OCI-LY3 (cell line): Measurements from ENCODE around the gene ELF5.

Experiments used
- H2AFZ ChIP-seq: fragments of 200-600, 300-600 bp; shearing (Covaris generic); 2 replicates; pipeline ENCODE4 v1.6.0; 2014; ENCODE audit warnings: antibody characterized with exemption, low read depth, low read length
- H3K27ac ChIP-seq: fragments of 200-600, 300-600 bp; sonication (generic); 2 replicates; pipeline ENCODE4 v1.5.1; 2014; ENCODE audit warnings: mild to moderate bottlenecking, low read length, moderate library complexity, mixed read lengths
- H3K27me3 ChIP-seq: fragments of 200-600, 300-600 bp; sonication (generic); 2 replicates; pipeline ENCODE4 v1.6.1; 2014; ENCODE audit warnings: low read depth, low read length, mixed read lengths
- H3K36me3 ChIP-seq: fragments of 200-600, 300-600 bp; sonication (generic); replicated peaks from 2 replicates; pipeline ENCODE3; 2014; ENCODE audit warnings: low read depth, low read length, mixed read lengths
- H3K4me1 ChIP-seq: fragments of 300-600, 200-600 bp; sonication (generic); 2 replicates; pipeline ENCODE4 v1.6.1; 2014; ENCODE audit warnings: low read length, mixed read lengths
- H3K4me2 ChIP-seq: fragments of 200-600, 300-600 bp; sonication (generic); 2 replicates; pipeline ENCODE4 v1.6.1; 2014; ENCODE audit warnings: low read length, mixed read lengths
- H3K4me3 ChIP-seq: fragments of 300-600, 200-600 bp; sonication (generic); 2 replicates; pipeline ENCODE4 v1.5.1; 2014; ENCODE audit warnings: antibody characterized with exemption, mild to moderate bottlenecking, low read length, moderate library complexity
- H3K79me2 ChIP-seq: fragments of 300-600, 200-600 bp; shearing (Covaris generic); 2 replicates; pipeline ENCODE4 v1.6.1; 2014; ENCODE audit warnings: mild to moderate bottlenecking, low read length, mixed read lengths
- H3K9ac ChIP-seq: fragments of 300-600, 200-600 bp; shearing (Covaris generic); 2 replicates; pipeline ENCODE4 v1.6.0; 2014; ENCODE audit warnings: mild to moderate bottlenecking, low read length, moderate library complexity
- H3K9me3 ChIP-seq: fragments of 200-600, 300-600 bp; shearing (Covaris generic); 2 replicates; pipeline ENCODE4 v1.6.1; 2014; ENCODE audit warnings: low read length, mixed read lengths; ENCODE audit not compliant: insufficient read depth
- H4K20me1 ChIP-seq: fragments of 200-600, 300-600 bp; sonication (generic); 2 replicates; pipeline ENCODE4 v1.6.1; 2016; ENCODE audit warnings: low read length, mixed read lengths; ENCODE audit not compliant: insufficient read depth
- CTCF ChIP-seq: fragments of 200-600, 300-600 bp; sonication (generic); IDR thresholded peaks from 2 replicates; pipeline ENCODE4 v1.5.1; 2014; ENCODE audit warnings: antibody characterized with exemption, low read length, low read depth
- EZH2phosphoT487 ChIP-seq: fragments of 200-600 bp; shearing (Covaris generic); IDR thresholded peaks from 2 replicates; pipeline ENCODE4 v1.6.1; 2018; ENCODE audit warnings: antibody characterized with exemption, mixed run types, low read depth

Gene ELF5

DNA sequence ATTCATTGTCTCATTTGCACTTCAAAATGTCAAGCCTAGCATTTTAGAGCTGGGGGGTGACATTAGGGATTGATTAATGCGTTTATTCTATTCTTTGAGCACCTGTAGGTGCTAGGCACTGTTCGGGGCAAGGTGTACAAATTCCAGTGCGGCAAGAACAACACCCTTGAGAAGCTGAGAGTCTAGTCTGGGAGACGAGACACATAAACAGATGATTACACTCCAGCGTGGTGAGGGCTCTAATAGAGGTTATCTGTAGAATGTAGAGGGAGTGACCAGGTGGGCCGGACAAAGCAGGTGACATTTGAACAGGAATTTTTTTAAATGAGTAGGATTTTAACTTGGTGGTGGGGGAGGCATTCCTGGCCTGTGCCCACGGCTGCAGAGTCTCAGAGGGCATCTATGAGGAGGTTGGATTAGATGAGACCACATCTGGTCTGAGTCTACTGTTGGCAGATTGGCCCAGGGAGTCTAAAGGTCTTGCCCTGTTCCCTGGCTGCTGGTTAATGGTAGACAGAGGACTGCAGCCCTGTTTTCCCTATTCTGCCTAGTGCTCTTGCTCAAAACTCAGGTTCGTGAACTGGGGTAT lies 73.9 kb downstream of the ELF5 start:
- peak overlapping the region; percentile 77 for H3K9ac ChIP-seq
- peaks cover 21% of the 10 kb centered on the region for H3K79me2 ChIP-seq
- peaks cover 4% of the 10 kb centered on the region; the same call in 1 of the 2 replicates for H4K20me1 ChIP-seq
- H3K9me3 ChIP-seq = no peaks in the 10 kb centered on the region
- H3K4me3 ChIP-seq = peak overlapping the region; percentile 91
- peak overlapping the region; percentile 97 for H3K4me2 ChIP-seq
- H3K27me3 ChIP-seq = no peaks in the 10 kb centered on the region
- TF ChIP-seq EZH2phosphoT487 (no peak), CTCF (no peak)
- peak overlapping the region; percentile 73 for H3K27ac ChIP-seq
- peaks cover 9% of the 10 kb centered on the region for H3K36me3 ChIP-seq
- peaks cover 22% of the 10 kb centered on the region for H3K4me1 ChIP-seq
- peak overlapping the region; percentile 73 for H2AFZ ChIP-seq

DNA sequence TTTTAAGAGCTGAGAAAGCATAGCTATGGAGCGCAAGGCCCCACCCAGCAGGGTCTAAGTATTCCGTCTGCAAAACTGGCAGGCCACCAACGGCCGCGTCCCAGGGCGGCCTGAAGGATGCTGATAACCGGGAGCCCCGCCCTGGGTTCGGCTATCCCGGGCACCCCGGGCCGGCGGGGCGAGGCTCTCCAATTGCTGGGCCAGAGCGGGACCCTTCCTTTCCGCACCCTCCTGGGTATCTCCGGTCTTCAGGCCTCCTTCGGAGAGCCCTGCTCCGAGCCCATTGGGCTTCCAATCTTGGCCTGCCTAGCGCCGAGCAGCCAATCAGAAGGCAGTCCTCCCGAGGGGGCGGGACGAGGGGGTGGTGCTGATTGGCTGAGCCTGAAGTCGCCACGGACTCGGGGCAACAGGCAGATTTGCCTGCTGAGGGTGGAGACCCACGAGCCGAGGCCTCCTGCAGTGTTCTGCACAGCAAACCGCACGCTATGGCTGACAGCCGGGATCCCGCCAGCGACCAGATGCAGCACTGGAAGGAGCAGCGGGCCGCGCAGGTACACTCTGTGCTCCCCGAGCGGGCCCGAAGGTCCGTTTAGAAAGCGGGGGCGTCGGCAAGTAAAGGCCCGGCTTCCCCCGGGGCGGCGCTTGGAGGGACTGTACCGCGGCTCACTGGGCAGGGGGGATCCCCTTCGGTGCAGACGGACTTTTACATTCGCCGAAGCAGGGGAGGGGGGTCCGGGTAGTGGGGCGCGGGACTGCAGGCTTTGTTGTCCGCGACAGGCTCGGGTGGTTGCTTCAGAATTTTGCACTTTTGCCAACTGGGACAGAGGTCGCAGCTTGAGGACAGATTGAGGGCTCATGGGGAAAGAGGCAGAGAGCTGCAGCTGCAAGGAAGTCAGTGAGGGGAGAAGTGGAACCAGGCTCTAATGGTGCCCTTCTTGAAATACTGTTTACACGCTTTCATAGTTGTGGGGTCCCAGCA lies 74.8 kb downstream of the ELF5 start, which contains the start of gene CAT:
Gene CAT (plus strand): TSS at position 406 of the 979 bp plus-strand sequence. CDS start 80 bp downstream, at position 486.
- TF ChIP-seq CTCF = no peak
- TF ChIP-seq EZH2phosphoT487 = no peak
- Histone ChIP-seq H3K4me1 (peaks cover 16% of the 10 kb centered on the region), H3K27me3 (no peaks in the 10 kb centered on the region), H3K4me2 (peak within 1 kb of the TSS; percentile 97), H3K36me3 (peaks cover 4% of the 10 kb centered on the region), H3K79me2 (peaks cover 14% of the 10 kb centered on the region), H3K4me3 (peak within 1 kb of the TSS; percentile 91), H4K20me1 (0 out of 2 replicates have a peak, but pooled peaks cover 4% of the 10 kb centered on the region), H3K27ac (peak within 1 kb of the TSS; percentile 73), H2AFZ (peak within 1 kb of the TSS; percentile 73), H3K9ac (peak within 1 kb of the TSS; percentile 77), H3K9me3 (no peaks in the 10 kb centered on the region)

DNA sequence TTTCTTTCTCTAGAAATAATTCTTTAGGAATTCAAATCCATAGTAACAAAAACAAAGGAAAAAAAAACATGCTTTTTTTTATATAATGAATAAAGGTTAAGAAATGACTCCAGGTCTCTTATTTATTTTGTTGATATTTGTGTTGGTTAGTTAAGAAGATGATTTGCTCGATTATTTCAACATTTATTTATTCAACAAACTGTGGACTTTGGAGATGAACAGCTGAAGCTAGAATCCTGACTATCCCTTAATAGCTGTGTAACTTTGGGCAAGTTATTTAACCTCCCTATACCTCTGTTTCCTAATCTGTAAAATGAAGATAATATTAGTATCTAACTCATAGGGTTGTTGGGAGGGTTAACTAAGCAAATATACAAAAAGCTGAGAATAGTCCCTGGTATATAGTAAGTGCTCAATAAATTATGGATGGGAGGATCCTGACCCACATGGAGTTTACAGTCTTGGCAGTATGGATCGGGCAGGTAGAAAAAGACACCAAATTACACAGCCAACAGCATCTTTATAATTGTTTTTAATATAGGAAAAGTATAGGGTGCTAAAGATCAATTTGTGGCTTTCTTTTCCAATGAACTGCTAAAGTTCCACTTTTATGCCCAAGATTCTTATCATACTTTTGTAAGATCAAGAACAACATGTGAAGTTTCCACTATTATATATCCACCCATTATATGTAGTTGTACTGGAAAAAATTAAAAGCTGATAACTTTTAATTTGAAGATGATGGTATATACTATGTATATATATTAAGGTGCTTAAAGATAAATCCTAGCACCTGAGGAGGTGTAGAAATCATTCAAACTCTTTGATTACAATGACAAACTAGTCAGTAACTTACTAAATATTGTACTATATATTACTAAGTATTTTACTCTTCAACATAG lies 76.1 kb downstream of the ELF5 start:
- H3K36me3 ChIP-seq = peaks cover 4% of the 10 kb centered on the region
- no peak for TF ChIP-seq CTCF
- TF ChIP-seq EZH2phosphoT487 = no peak

More for the DNA sequence above, 76.1 kb downstream of the ELF5 start:
- no peaks in the 10 kb centered on the region for H3K27me3 ChIP-seq
- no peak overlapping the region for H2AFZ ChIP-seq
- peaks cover 14% of the 10 kb centered on the region for H3K79me2 ChIP-seq
- H3K4me2 ChIP-seq = peak overlapping the region; percentile 66
- peak overlapping the region; percentile 77; the same call in 1 of the 2 replicates for H3K9ac ChIP-seq
- H3K4me3 ChIP-seq = peak overlapping the region; percentile 91
- H3K27ac ChIP-seq = no peak overlapping the region
- peaks cover 7% of the 10 kb centered on the region for H3K4me1 ChIP-seq
- no peaks in the 10 kb centered on the region for H4K20me1 ChIP-seq
- no peaks in the 10 kb centered on the region for H3K9me3 ChIP-seq
